PFSK-1 (cell line): ENCODE measurements around the gene ZFP69.

Experiments
- POLR2AphosphoS5 ChIP-seq: IDR thresholded peaks from 2 replicates; pipeline ENCODE4 v1.6.1; 2012; ENCODE audit warnings: low read depth, mild to moderate bottlenecking, control low read depth, low read length, moderate library complexity
- REST ChIP-seq, 2 experiments: IDR thresholded peaks; 2 replicates each; pipeline versions ENCODE4 v1.6.1 to v1.8.0; 2011 to 2012; ENCODE audit warnings: low read depth in 2 of 2, low read length in 2 of 2, control low read depth in 1 of 2, inconsistent platforms in 1 of 2, mild to moderate bottlenecking in 1 of 2, moderate library complexity in 1 of 2; ENCODE audit not compliant: insufficient read depth in 1 of 2
- SIN3A ChIP-seq: IDR thresholded peaks from 2 replicates; pipeline ENCODE4 v1.6.1; 2012; ENCODE audit warnings: mild to moderate bottlenecking, low read length, moderate library complexity, borderline replicate concordance; ENCODE audit not compliant: insufficient read depth
- TAF1 ChIP-seq: IDR thresholded peaks from 2 replicates; pipeline ENCODE4 v1.6.1; 2012; ENCODE audit warnings: low read length, control low read depth, borderline replicate concordance; ENCODE audit not compliant: insufficient read depth

GRCh38 chr1:40539338-40539737, 62.2 kb downstream of the ZFP69 start:
- TF ChIP-seq POLR2AphosphoS5 (no peak), TAF1 (no peak), REST (IDR thresholded peaks at IDR 0.05; ENCODE audit: insufficient read depth in 1 of 2, low read depth in 2 of 2, low read length in 2 of 2) (no peak), SIN3A (no peak)
